WTC11 (cell line): ENCODE results near the gene FAM114A1. TPM values are rescaled to one million over a fixed set of nuclear protein-coding genes. Genes with fewer than 3 reads are reported as not detected.

Experiments
- ATAC-seq: fragments of 200-7000 bp; cut with Tn5 transposase; 2 replicates; pipeline ENCODE4 v1.10.0; 2021; ENCODE audit warnings: mild to moderate bottlenecking, moderate library complexity
- CTCF ChIA-PET: fragments of 300-600 bp; sonication (Branson Sonifier 250); formaldehyde crosslinking; loops from one replicate; lab custom pipeline; 2021; ENCODE audit warnings: antibody characterized with exemption; lab: Charles Lee
- POLR2A ChIA-PET: fragments of 350-600 bp; sonication (Branson Sonifier 250); formaldehyde crosslinking; loops from one replicate; lab custom pipeline; 2021; ENCODE audit warnings: antibody characterized with exemption; lab: Charles Lee
- DNase-seq: peaks from one replicate; pipeline ENCODE4 v3.0.0; 2021; ENCODE audit warnings: low spot score
- H3K27ac Mint-ChIP-seq: 2 replicates; pipeline ENCODE4 v1.8.0; 2021; ENCODE audit warnings: mixed read lengths
- H3K27me3 Mint-ChIP-seq: 2 replicates; pipeline ENCODE4 v1.8.0; 2021; ENCODE audit warnings: low read depth, mild to moderate bottlenecking, moderate library complexity, mixed read lengths
- H3K36me3 Mint-ChIP-seq: 2 replicates; pipeline ENCODE4 v1.8.0; 2021; ENCODE audit warnings: mixed read lengths
- H3K4me1 Mint-ChIP-seq: 2 replicates; pipeline ENCODE4 v1.8.0; 2022; ENCODE audit warnings: mixed read lengths
- H3K4me3 Mint-ChIP-seq: 2 replicates; pipeline ENCODE4 v1.8.0; 2021; ENCODE audit warnings: mild to moderate bottlenecking, moderate library complexity, mixed read lengths
- H3K9me3 Mint-ChIP-seq: 2 replicates; pipeline ENCODE4 v1.8.0; 2021; ENCODE audit warnings: mixed read lengths
- ATF2 ChIP-seq: sonication (generic); formaldehyde crosslinking; IDR thresholded peaks from 2 replicates; pipeline ENCODE4 v1.8.1; 2022; ENCODE audit warnings: low read depth, missing genetic modification reagents, borderline replicate concordance
- ATF6 ChIP-seq: sonication (generic); formaldehyde crosslinking; IDR thresholded peaks from 2 replicates; pipeline ENCODE4 v1.8.1; 2023; ENCODE audit warnings: mild to moderate bottlenecking, missing genetic modification reagents
- CDX4 ChIP-seq: fragments of 250-450 bp; sonication (Bioruptor Pico); IDR thresholded peaks from 2 replicates; pipeline ENCODE4 v1.9.0; 2021; ENCODE audit warnings: moderate library complexity, mild to moderate bottlenecking, inconsistent platforms, borderline replicate concordance
- ELF4 ChIP-seq: sonication (generic); formaldehyde crosslinking; IDR thresholded peaks from 2 replicates; pipeline ENCODE4 v1.8.1; 2022; ENCODE audit warnings: low read depth, mild to moderate bottlenecking, moderate library complexity, missing genetic modification reagents
- HMGA2 ChIP-seq: fragments of 250-450 bp; sonication (Bioruptor Pico); IDR thresholded peaks from 2 replicates; pipeline ENCODE4 v1.4.0; 2021; ENCODE audit warnings: mild to moderate bottlenecking, moderate library complexity
- HMGXB4 ChIP-seq: sonication (generic); formaldehyde crosslinking; IDR thresholded peaks from 2 replicates; pipeline ENCODE4 v1.8.1; 2023; ENCODE audit warnings: mild to moderate bottlenecking, moderate library complexity, missing genetic modification reagents
- KAT7 ChIP-seq: sonication (generic); formaldehyde crosslinking; IDR thresholded peaks from 2 replicates; pipeline ENCODE4 v1.8.1; 2023; ENCODE audit warnings: missing genetic modification reagents, mild to moderate bottlenecking, borderline replicate concordance
- NFATC4 ChIP-seq: fragments of 250-450 bp; sonication (Bioruptor Pico); IDR thresholded peaks from 2 replicates; pipeline ENCODE4 v1.9.0; 2021; ENCODE audit warnings: mild to moderate bottlenecking
- PRDM15 ChIP-seq: sonication (generic); formaldehyde crosslinking; IDR thresholded peaks from 2 replicates; pipeline ENCODE4 v1.8.0; 2022; ENCODE audit warnings: missing genetic modification reagents
- SMAD4 ChIP-seq: sonication (generic); formaldehyde crosslinking; IDR thresholded peaks from 2 replicates; pipeline ENCODE4 v1.8.0; 2022; ENCODE audit warnings: mild to moderate bottlenecking, missing genetic modification reagents
- SOX15 ChIP-seq: fragments of 250-450 bp; sonication (Bioruptor Pico); IDR thresholded peaks from 2 replicates; pipeline ENCODE4 v1.9.0; 2021; ENCODE audit warnings: mild to moderate bottlenecking
- STAT6 ChIP-seq: sonication (generic); formaldehyde crosslinking; conservative IDR thresholded peaks from 2 replicates; pipeline ENCODE4 v1.8.1; 2023; ENCODE audit warnings: mild to moderate bottlenecking, low read depth, missing genetic modification reagents, moderate library complexity
- TEAD1 ChIP-seq: sonication (generic); formaldehyde crosslinking; IDR thresholded peaks from 2 replicates; pipeline ENCODE4 v1.8.0; 2022; ENCODE audit warnings: mild to moderate bottlenecking, missing genetic modification reagents
- TEAD4 ChIP-seq: sonication (generic); formaldehyde crosslinking; IDR thresholded peaks from 2 replicates; pipeline ENCODE4 v1.8.0; 2022; ENCODE audit warnings: mild to moderate bottlenecking, missing genetic modification reagents
- ZNF219 ChIP-seq: sonication (generic); formaldehyde crosslinking; IDR thresholded peaks from 2 replicates; pipeline ENCODE4 v1.8.0; 2023; ENCODE audit warnings: missing genetic modification reagents, mild to moderate bottlenecking, borderline replicate concordance
- ZNF232 ChIP-seq: sonication (generic); formaldehyde crosslinking; IDR thresholded peaks from 2 replicates; pipeline ENCODE4 v1.8.0; 2022; ENCODE audit warnings: mild to moderate bottlenecking, missing genetic modification reagents
- ZNF512 ChIP-seq: sonication (generic); formaldehyde crosslinking; IDR thresholded peaks from 2 replicates; pipeline ENCODE4 v1.8.1; 2022; ENCODE audit warnings: missing genetic modification reagents, borderline replicate concordance
- total RNA-seq: library from RNA; stranded (reverse); gene quantifications from 3 replicates; pipeline ENCODE4 v1.2.3, GENCODE V29; 2021

Gene FAM114A1
- total RNA-seq, 1 experiment from 2014 or later = 17.6 TPM

- Mint-ChIP-seq H3K9me3 (peaks cover 35% of the 10 kb centered on the region), H3K36me3 (peaks cover 7% of the 10 kb centered on the region), H3K4me3 (no peak overlapping the region), H3K4me1 (no peaks in the 10 kb centered on the region), H3K27ac (no peak overlapping the region), H3K27me3 (peaks cover 2% of the 10 kb centered on the region; the same call in 1 of the 2 replicates)
- CTCF ChIA-PET = interaction anchor here (1.0 kb wide), 1 partner anchor 59 kb away, joined by 3 read pairs; no protein-coding TSS in a partner anchor
- ATAC-seq (no peak), DNase-seq (no peak)
- POLR2A ChIA-PET = no interaction called here
- TF ChIP-seq NFATC4 (CRISPR knock-in tag) (no peak), HMGXB4 (no peak), SOX15 (CRISPR knock-in tag) (no peak), CDX4 (CRISPR knock-in tag) (no peak), SMAD4 (CRISPR knock-in tag) (no peak), STAT6 (no peak), HMGA2 (CRISPR knock-in tag) (no peak), ZNF232 (CRISPR knock-in tag) (no peak), ZNF512 (CRISPR knock-in tag) (no peak)
Measured at GRCh38 chr4:38818441-38818976, 49.1 kb upstream of the FAM114A1 start.

GRCh38 chr4:38819569-38819968 lies 48.0 kb upstream of the FAM114A1 start:
- Mint-ChIP-seq H3K27me3 (peaks cover 2% of the 10 kb centered on the region; the same call in 1 of the 2 replicates), H3K9me3 (peaks cover 37% of the 10 kb centered on the region)
- POLR2A ChIA-PET = no interaction called here
- no peak for DNase-seq
- TF ChIP-seq ATF6 (CRISPR knock-in tag) = no peak
- TF ChIP-seq ZNF219 = no peak
- no peak for TF ChIP-seq PRDM15
- no peak for TF ChIP-seq TEAD4
- no peak for TF ChIP-seq ATF2 (CRISPR knock-in tag)
- TF ChIP-seq KAT7 (CRISPR knock-in tag) = no peak
- TF ChIP-seq HMGXB4 = no peak
- no peak for TF ChIP-seq TEAD1
- no peak for TF ChIP-seq ELF4
- TF ChIP-seq, all 79 proteins: peak for 0
- Mint-ChIP-seq H3K4me3 (no peak overlapping the region), H3K4me1 (no peaks in the 10 kb centered on the region), H3K36me3 (peaks cover 7% of the 10 kb centered on the region), H3K27ac (no peak overlapping the region)
- no peak for ATAC-seq
- CTCF ChIA-PET = no interaction called here
